ENCODE data around the gene TFRC.
"Not testable (repeated sequence)": the region's sequence is repeated elsewhere in the genome, so short reads cannot be mapped to it uniquely, and the experiment has no call there.

DNA sequence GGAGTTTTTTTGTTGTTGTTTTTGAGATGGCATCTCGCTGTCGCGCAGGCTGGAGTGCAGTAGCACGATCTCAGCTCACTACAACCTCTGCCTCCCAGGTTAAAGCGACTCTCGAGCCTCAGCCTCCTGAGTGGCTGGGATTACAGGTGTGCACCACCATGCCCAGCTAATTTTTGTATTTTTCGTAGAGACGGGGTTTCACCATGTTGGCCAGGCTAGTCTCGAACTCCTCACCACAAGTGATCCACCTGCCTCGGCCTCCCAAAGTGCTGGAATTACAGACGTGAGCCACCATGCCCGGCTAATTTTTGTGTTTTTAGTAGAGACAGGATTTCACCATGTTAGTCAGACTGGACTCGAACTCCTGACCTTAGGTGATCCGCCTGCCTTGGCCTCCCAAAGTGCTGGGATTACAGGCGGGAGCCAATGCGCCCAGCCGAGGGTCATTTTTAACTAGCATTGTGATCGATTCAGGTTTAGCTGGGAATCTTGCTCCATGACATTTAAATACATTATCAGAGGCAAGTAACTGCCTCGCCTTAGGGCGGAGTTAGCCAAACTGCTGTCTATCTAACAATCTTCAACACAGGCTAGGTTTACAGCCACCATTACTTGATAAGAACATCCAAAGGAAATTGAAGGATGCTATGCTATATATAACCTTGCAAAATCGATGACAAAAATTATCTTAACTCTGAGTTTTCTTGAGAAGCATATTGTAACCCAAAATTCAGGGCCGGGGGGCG is 1.6 kb downstream of the TFRC start:
- TF ChIP-seq, protein P1, sequence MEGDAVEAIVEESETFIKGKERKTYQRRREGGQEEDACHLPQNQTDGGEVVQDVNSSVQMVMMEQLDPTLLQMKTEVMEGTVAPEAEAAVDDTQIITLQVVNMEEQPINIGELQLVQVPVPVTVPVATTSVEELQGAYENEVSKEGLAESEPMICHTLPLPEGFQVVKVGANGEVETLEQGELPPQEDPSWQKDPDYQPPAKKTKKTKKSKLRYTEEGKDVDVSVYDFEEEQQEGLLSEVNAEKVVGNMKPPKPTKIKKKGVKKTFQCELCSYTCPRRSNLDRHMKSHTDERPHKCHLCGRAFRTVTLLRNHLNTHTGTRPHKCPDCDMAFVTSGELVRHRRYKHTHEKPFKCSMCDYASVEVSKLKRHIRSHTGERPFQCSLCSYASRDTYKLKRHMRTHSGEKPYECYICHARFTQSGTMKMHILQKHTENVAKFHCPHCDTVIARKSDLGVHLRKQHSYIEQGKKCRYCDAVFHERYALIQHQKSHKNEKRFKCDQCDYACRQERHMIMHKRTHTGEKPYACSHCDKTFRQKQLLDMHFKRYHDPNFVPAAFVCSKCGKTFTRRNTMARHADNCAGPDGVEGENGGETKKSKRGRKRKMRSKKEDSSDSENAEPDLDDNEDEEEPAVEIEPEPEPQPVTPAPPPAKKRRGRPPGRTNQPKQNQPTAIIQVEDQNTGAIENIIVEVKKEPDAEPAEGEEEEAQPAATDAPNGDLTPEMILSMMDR (conservative IDR thresholded peaks at IDR 0.05; ENCODE audit: low read depth in 2 of 2) = not testable (repeated sequence)
- TF ChIP-seq ZNF331 (CRISPR knock-in tag; IDR thresholded peaks at IDR 0.05; ENCODE audit: low read depth); POLR2AphosphoS5 (IDR thresholded peaks at IDR 0.05; ENCODE audit: low read depth); CREB1 (CRISPR knock-in tag; IDR thresholded peaks at IDR 0.05; ENCODE audit: low read depth); EZH2 (IDR thresholded peaks at IDR 0.05; ENCODE audit: low read depth, unreplicated experiment); STAT1 (IDR thresholded peaks at IDR 0.05; ENCODE audit: unreplicated experiment); EZH2phosphoT487 (IDR thresholded peaks at IDR 0.05; ENCODE audit: unreplicated experiment): not testable (repeated sequence)
- TF ChIP-seq, protein P2, sequence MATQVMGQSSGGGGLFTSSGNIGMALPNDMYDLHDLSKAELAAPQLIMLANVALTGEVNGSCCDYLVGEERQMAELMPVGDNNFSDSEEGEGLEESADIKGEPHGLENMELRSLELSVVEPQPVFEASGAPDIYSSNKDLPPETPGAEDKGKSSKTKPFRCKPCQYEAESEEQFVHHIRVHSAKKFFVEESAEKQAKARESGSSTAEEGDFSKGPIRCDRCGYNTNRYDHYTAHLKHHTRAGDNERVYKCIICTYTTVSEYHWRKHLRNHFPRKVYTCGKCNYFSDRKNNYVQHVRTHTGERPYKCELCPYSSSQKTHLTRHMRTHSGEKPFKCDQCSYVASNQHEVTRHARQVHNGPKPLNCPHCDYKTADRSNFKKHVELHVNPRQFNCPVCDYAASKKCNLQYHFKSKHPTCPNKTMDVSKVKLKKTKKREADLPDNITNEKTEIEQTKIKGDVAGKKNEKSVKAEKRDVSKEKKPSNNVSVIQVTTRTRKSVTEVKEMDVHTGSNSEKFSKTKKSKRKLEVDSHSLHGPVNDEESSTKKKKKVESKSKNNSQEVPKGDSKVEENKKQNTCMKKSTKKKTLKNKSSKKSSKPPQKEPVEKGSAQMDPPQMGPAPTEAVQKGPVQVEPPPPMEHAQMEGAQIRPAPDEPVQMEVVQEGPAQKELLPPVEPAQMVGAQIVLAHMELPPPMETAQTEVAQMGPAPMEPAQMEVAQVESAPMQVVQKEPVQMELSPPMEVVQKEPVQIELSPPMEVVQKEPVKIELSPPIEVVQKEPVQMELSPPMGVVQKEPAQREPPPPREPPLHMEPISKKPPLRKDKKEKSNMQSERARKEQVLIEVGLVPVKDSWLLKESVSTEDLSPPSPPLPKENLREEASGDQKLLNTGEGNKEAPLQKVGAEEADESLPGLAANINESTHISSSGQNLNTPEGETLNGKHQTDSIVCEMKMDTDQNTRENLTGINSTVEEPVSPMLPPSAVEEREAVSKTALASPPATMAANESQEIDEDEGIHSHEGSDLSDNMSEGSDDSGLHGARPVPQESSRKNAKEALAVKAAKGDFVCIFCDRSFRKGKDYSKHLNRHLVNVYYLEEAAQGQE (IDR thresholded peaks at IDR 0.05; ENCODE audit: unreplicated experiment) = not testable (repeated sequence)
- TF ChIP-seq, protein P3, sequence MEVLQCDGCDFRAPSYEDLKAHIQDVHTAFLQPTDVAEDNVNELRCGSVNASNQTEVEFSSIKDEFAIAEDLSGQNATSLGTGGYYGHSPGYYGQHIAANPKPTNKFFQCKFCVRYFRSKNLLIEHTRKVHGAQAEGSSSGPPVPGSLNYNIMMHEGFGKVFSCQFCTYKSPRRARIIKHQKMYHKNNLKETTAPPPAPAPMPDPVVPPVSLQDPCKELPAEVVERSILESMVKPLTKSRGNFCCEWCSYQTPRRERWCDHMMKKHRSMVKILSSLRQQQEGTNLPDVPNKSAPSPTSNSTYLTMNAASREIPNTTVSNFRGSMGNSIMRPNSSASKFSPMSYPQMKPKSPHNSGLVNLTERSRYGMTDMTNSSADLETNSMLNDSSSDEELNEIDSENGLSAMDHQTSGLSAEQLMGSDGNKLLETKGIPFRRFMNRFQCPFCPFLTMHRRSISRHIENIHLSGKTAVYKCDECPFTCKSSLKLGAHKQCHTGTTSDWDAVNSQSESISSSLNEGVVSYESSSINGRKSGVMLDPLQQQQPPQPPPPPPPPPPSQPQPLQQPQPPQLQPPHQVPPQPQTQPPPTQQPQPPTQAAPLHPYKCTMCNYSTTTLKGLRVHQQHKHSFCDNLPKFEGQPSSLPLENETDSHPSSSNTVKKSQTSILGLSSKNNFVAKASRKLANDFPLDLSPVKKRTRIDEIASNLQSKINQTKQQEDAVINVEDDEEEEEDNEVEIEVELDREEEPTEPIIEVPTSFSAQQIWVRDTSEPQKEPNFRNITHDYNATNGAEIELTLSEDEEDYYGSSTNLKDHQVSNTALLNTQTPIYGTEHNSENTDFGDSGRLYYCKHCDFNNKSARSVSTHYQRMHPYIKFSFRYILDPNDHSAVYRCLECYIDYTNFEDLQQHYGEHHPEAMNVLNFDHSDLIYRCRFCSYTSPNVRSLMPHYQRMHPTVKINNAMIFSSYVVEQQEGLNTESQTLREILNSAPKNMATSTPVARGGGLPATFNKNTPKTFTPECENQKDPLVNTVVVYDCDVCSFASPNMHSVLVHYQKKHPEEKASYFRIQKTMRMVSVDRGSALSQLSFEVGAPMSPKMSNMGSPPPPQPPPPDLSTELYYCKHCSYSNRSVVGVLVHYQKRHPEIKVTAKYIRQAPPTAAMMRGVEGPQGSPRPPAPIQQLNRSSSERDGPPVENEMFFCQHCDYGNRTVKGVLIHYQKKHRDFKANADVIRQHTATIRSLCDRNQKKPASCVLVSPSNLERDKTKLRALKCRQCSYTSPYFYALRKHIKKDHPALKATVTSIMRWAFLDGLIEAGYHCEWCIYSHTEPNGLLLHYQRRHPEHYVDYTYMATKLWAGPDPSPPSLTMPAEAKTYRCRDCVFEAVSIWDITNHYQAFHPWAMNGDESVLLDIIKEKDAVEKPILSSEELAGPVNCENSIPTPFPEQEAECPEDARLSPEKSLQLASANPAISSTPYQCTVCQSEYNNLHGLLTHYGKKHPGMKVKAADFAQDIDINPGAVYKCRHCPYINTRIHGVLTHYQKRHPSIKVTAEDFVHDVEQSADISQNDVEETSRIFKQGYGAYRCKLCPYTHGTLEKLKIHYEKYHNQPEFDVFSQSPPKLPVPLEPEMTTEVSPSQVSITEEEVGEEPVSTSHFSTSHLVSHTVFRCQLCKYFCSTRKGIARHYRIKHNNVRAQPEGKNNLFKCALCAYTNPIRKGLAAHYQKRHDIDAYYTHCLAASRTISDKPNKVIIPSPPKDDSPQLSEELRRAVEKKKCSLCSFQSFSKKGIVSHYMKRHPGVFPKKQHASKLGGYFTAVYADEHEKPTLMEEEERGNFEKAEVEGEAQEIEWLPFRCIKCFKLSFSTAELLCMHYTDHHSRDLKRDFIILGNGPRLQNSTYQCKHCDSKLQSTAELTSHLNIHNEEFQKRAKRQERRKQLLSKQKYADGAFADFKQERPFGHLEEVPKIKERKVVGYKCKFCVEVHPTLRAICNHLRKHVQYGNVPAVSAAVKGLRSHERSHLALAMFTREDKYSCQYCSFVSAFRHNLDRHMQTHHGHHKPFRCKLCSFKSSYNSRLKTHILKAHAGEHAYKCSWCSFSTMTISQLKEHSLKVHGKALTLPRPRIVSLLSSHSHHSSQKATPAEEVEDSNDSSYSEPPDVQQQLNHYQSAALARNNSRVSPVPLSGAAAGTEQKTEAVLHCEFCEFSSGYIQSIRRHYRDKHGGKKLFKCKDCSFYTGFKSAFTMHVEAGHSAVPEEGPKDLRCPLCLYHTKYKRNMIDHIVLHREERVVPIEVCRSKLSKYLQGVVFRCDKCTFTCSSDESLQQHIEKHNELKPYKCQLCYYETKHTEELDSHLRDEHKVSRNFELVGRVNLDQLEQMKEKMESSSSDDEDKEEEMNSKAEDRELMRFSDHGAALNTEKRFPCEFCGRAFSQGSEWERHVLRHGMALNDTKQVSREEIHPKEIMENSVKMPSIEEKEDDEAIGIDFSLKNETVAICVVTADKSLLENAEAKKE (CRISPR knock-in tag; IDR thresholded peaks at IDR 0.05) = not testable (repeated sequence)
